Endothelial cell (in vitro differentiated cells): ENCODE results near the gene CACNA1C. TPM values are rescaled to one million over a fixed set of nuclear protein-coding genes. Genes with fewer than 3 reads are reported as not detected.

Experiments used
- DNase-seq: peaks from one replicate; pipeline ENCODE4 v3.0.0; 2021; ENCODE audit warnings: low spot score
- H3K27ac Mint-ChIP-seq: one replicate; pipeline ENCODE4 v1.8.0; 2021; ENCODE audit warnings: mixed read lengths, inconsistent platforms; ENCODE audit not compliant: unreplicated experiment
- H3K27me3 Mint-ChIP-seq: one replicate; pipeline ENCODE4 v1.8.0; 2021; ENCODE audit warnings: mild to moderate bottlenecking, moderate library complexity, mixed read lengths, inconsistent platforms; ENCODE audit not compliant: unreplicated experiment
- H3K36me3 Mint-ChIP-seq: one replicate; pipeline ENCODE4 v1.8.0; 2021; ENCODE audit warnings: mild to moderate bottlenecking, low read depth, mixed read lengths, inconsistent platforms; ENCODE audit not compliant: unreplicated experiment
- H3K4me1 Mint-ChIP-seq: one replicate; pipeline ENCODE4 v1.8.0; 2021; ENCODE audit warnings: mild to moderate bottlenecking, mixed read lengths, inconsistent platforms; ENCODE audit not compliant: unreplicated experiment
- H3K4me3 Mint-ChIP-seq: one replicate; pipeline ENCODE4 v1.8.0; 2021; ENCODE audit warnings: mild to moderate bottlenecking, mixed read lengths, inconsistent platforms; ENCODE audit not compliant: unreplicated experiment
- H3K9me3 Mint-ChIP-seq: one replicate; pipeline ENCODE4 v1.8.0; 2021; ENCODE audit warnings: mixed read lengths, inconsistent platforms; ENCODE audit not compliant: unreplicated experiment
- total RNA-seq: library from RNA; stranded (reverse); fragmentation: NEBNext Ultra II Directional; extraction: Animal tissue kit (Norgen Biotek cat#: 25700); gene quantifications from one replicate; pipeline ENCODE4 v1.2.1, GENCODE V29; 2021; ENCODE audit not compliant: unreplicated experiment
- TF ChIP-seq, protein P1 (sequence below): fragments of 200-600 bp; sonication (generic); IDR thresholded peaks from one replicate; pipeline ENCODE4 v1.5.0; 2021; ENCODE audit warnings: antibody characterized with exemption; ENCODE audit not compliant: unreplicated experiment

Gene CACNA1C
- total RNA-seq, 1 donor from 2014 or later, result 11.1 TPM

DNA sequence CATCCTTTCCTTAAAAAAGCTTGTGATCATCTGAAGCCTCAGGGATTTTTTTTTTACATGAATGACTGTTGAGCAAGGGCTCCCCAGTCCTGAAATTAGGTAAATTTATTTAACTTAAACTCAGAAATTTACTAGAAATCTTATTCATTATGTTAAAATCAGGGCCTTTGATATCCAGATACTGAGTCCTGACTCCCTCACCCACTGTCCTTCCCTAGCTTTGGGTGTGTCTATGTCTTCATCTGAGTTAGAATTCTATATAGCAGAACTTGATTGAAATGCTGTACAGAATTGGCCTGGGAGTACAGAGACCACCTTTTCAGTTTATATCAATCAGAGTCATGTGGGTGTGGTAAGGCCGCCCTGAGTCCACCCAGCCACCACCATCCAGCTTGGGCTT lies 260.0 kb downstream of the CACNA1C start:
- TF ChIP-seq, protein P1, sequence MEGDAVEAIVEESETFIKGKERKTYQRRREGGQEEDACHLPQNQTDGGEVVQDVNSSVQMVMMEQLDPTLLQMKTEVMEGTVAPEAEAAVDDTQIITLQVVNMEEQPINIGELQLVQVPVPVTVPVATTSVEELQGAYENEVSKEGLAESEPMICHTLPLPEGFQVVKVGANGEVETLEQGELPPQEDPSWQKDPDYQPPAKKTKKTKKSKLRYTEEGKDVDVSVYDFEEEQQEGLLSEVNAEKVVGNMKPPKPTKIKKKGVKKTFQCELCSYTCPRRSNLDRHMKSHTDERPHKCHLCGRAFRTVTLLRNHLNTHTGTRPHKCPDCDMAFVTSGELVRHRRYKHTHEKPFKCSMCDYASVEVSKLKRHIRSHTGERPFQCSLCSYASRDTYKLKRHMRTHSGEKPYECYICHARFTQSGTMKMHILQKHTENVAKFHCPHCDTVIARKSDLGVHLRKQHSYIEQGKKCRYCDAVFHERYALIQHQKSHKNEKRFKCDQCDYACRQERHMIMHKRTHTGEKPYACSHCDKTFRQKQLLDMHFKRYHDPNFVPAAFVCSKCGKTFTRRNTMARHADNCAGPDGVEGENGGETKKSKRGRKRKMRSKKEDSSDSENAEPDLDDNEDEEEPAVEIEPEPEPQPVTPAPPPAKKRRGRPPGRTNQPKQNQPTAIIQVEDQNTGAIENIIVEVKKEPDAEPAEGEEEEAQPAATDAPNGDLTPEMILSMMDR, result no peak
- H3K4me3 Mint-ChIP-seq, result no peak overlapping the region
- no peak for DNase-seq
- H3K4me1 Mint-ChIP-seq, result no peaks in the 10 kb centered on the region
- no peaks in the 10 kb centered on the region for H3K36me3 Mint-ChIP-seq
- H3K27ac Mint-ChIP-seq, result no peak overlapping the region
- H3K27me3 Mint-ChIP-seq, result peaks cover 5% of the 10 kb centered on the region
- no peaks in the 10 kb centered on the region for H3K9me3 Mint-ChIP-seq

- Mint-ChIP-seq H3K36me3 (no peaks in the 10 kb centered on the region), H3K27ac (no peak overlapping the region), H3K4me3 (no peak overlapping the region), H3K9me3 (no peaks in the 10 kb centered on the region), H3K4me1 (peaks cover 4% of the 10 kb centered on the region), H3K27me3 (peaks cover 7% of the 10 kb centered on the region)
- TF ChIP-seq, protein P1, result no peak
- DNase-seq, result no peak
Observed at GRCh38 chr12:2314492-2314891, 261.7 kb downstream of the CACNA1C start.

DNA sequence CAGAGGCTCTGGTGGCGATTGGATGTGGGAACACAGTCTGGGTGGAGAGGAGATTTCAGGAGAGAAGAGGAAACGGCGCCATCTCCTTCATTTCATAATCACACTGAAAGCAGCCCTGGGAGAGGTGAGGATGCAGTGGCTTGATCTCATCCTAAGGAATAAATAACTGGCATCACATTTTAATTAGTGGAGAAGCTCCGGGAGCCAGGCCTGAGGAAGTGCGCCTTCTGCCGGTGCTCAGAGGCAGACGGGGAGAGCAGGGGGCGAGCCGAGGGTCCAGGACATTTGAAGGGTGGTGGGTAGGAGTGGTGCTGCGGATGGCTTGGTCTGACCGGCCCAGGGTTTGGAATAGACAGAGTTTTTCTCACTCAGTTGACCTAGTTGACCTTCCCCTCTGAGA lies 265.0 kb downstream of the CACNA1C start:
- DNase-seq, result no peak
- TF ChIP-seq, protein P1, result no peak

DNA sequence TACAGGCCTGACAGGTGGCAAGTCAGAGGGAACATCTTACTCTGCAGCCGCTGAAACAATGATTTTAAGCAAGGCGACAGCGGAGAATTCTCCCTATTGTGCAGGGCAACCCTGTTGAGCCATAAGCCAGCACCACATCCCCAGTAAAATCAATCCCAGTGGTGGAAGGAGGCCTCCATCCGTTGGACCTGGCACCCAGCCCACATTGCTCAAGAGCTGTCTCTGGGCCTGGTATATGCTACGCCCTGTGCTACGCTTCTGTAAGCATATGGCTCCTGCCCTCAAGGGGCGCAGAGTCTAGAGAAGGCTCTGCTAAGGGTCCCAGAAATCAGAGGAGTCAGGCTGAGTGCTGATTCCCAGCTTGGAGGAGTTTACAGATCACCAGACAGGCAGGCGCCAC lies 265.5 kb downstream of the CACNA1C start:
- no peak for DNase-seq
- peaks cover 8% of the 10 kb centered on the region for H3K4me1 Mint-ChIP-seq
- no peak overlapping the region for H3K27ac Mint-ChIP-seq
- TF ChIP-seq, protein P1, result no peak
- no peak overlapping the region for H3K4me3 Mint-ChIP-seq
- no peaks in the 10 kb centered on the region for H3K9me3 Mint-ChIP-seq
- peaks cover 7% of the 10 kb centered on the region for H3K27me3 Mint-ChIP-seq
- no peaks in the 10 kb centered on the region for H3K36me3 Mint-ChIP-seq

More for the DNA sequence above, 265.0 kb downstream of the CACNA1C start:
- no peaks in the 10 kb centered on the region for H3K9me3 Mint-ChIP-seq
- no peak overlapping the region for H3K27ac Mint-ChIP-seq
- H3K4me1 Mint-ChIP-seq, result peaks cover 8% of the 10 kb centered on the region
- peaks cover 6% of the 10 kb centered on the region for H3K27me3 Mint-ChIP-seq
- H3K36me3 Mint-ChIP-seq, result no peaks in the 10 kb centered on the region
- no peak overlapping the region for H3K4me3 Mint-ChIP-seq

GRCh38 chr12:2319136-2319535 lies 266.3 kb downstream of the CACNA1C start:
- no peak overlapping the region for H3K4me3 Mint-ChIP-seq
- TF ChIP-seq, protein P1, result no peak
- peaks cover 10% of the 10 kb centered on the region for H3K4me1 Mint-ChIP-seq
- H3K9me3 Mint-ChIP-seq, result no peaks in the 10 kb centered on the region
- no peak overlapping the region for H3K27ac Mint-ChIP-seq
- H3K36me3 Mint-ChIP-seq, result no peaks in the 10 kb centered on the region
- DNase-seq, result no peak
- peaks cover 7% of the 10 kb centered on the region for H3K27me3 Mint-ChIP-seq
